HEK293 (cell line): ENCODE results near the gene SDR42E1.
A peak's percentile ranks its signal among the peaks of the same experiment; 100 is the strongest.

Source experiments
- CTCF ChIA-PET: fragments of 350-600 bp; formaldehyde crosslinking; extraction: SDS; loops from one replicate; lab custom pipeline; 2021; ENCODE audit warnings: antibody characterized with exemption; lab: Yijun Ruan, JAX
- POLR2A ChIA-PET: fragments of 300-600 bp; formaldehyde crosslinking; extraction: SDS; loops from one replicate; lab custom pipeline; 2020; ENCODE audit warnings: antibody characterized with exemption, inconsistent platforms; lab: Yijun Ruan, JAX
- H3K27ac ChIP-seq: fragments of 200-500 bp; sonication (Bioruptor generic); 2 replicates; pipeline ENCODE4 v1.5.1; 2014; ENCODE audit warnings: low read depth, low read length, control low read depth, inconsistent platforms; ENCODE audit errors: extremely low read depth
- H3K36me3 ChIP-seq, 2 experiments: fragments of 200-500 bp in 1 of 2; sonication (Bioruptor generic) in 1 of 2; 1 replicate in 1 of 2; 2 replicates in 1 of 2; pipeline ENCODE4 v1.5.1; 2014 to 2017; ENCODE audit warnings: inconsistent platforms in 2 of 2, low read length in 2 of 2; ENCODE audit not compliant: control insufficient read depth in 2 of 2, insufficient read depth in 1 of 2
- H3K4me1 ChIP-seq: fragments of 200-500 bp; sonication (Bioruptor generic); 2 replicates; pipeline ENCODE4 v1.5.1; 2014; ENCODE audit warnings: mild to moderate bottlenecking, low read length, inconsistent platforms; ENCODE audit not compliant: control insufficient read depth, insufficient read depth
- H3K4me3 ChIP-seq: 2 replicates; pipeline ENCODE4 v1.5.1; 2011; ENCODE audit warnings: low read depth, mild to moderate bottlenecking, control low read depth, low read length, moderate library complexity
- H3K9me3 ChIP-seq: fragments of 200-500 bp; sonication (Bioruptor generic); 2 replicates; pipeline ENCODE4 v1.5.1; 2014; ENCODE audit warnings: low read depth, low read length, inconsistent platforms; ENCODE audit not compliant: control insufficient read depth, insufficient read depth
- AEBP2 ChIP-seq: fragments of 450-650 bp; formaldehyde crosslinking; IDR thresholded peaks from 2 replicates; pipeline ENCODE4 v1.5.1; 2016; ENCODE audit warnings: missing biosample characterization, missing genetic modification characterization, borderline replicate concordance
- SALL2 ChIP-seq: fragments of 450-650 bp; formaldehyde crosslinking; IDR thresholded peaks from 2 replicates; pipeline ENCODE4 v1.5.0; 2017; ENCODE audit warnings: missing biosample characterization, mild to moderate bottlenecking, missing genetic modification characterization, borderline replicate concordance
- SETDB1 ChIP-seq: IDR thresholded peaks from one replicate; pipeline ENCODE4 v1.6.1; 2017; ENCODE audit warnings: mild to moderate bottlenecking, low read length, moderate library complexity, mixed read lengths; ENCODE audit not compliant: insufficient read length
- ZFP3 ChIP-seq: fragments of 450-650 bp; formaldehyde crosslinking; IDR thresholded peaks from 2 replicates; pipeline ENCODE4 v1.5.1; 2016; ENCODE audit warnings: low read depth, missing biosample characterization, missing genetic modification characterization
- ZFP41 ChIP-seq: fragments of 450-650 bp; formaldehyde crosslinking; IDR thresholded peaks from 2 replicates; pipeline ENCODE4 v1.5.1; 2016; ENCODE audit warnings: missing biosample characterization, missing genetic modification characterization, borderline replicate concordance
- ZFP69B ChIP-seq: fragments of 450-650 bp; formaldehyde crosslinking; IDR thresholded peaks from 2 replicates; pipeline ENCODE4 v1.5.1; 2016; ENCODE audit warnings: missing biosample characterization, missing genetic modification characterization
- ZNF302 ChIP-seq: fragments of 450-650 bp; formaldehyde crosslinking; IDR thresholded peaks from 2 replicates; pipeline ENCODE4 v1.5.1; 2016; ENCODE audit warnings: missing biosample characterization, missing genetic modification characterization, low read depth
- ZNF311 ChIP-seq: fragments of 450-650 bp; formaldehyde crosslinking; IDR thresholded peaks from 2 replicates; pipeline ENCODE4 v1.5.1; 2017; ENCODE audit warnings: missing biosample characterization, missing genetic modification characterization, borderline replicate concordance
- ZNF324 ChIP-seq: fragments of 450-650 bp; formaldehyde crosslinking; IDR thresholded peaks from 2 replicates; pipeline ENCODE4 v1.5.1; 2016; ENCODE audit warnings: missing biosample characterization, missing genetic modification characterization
- ZNF391 ChIP-seq: fragments of 450-650 bp; formaldehyde crosslinking; IDR thresholded peaks from 2 replicates; pipeline ENCODE4 v1.5.1; 2016; ENCODE audit warnings: low read depth, missing biosample characterization, missing genetic modification characterization, borderline replicate concordance
- ZNF416 ChIP-seq: fragments of 450-650 bp; formaldehyde crosslinking; IDR thresholded peaks from 2 replicates; pipeline ENCODE4 v1.5.1; 2016; ENCODE audit warnings: missing biosample characterization, missing genetic modification characterization
- ZNF514 ChIP-seq: fragments of 450-650 bp; formaldehyde crosslinking; IDR thresholded peaks from 2 replicates; pipeline ENCODE4 v1.5.1; 2016; ENCODE audit warnings: missing biosample characterization, missing genetic modification characterization
- ZNF521 ChIP-seq: fragments of 450-650 bp; formaldehyde crosslinking; IDR thresholded peaks from 2 replicates; pipeline ENCODE4 v1.5.1; 2017; ENCODE audit warnings: missing biosample characterization, mild to moderate bottlenecking, missing genetic modification characterization
- ZNF555 ChIP-seq: fragments of 450-650 bp; formaldehyde crosslinking; conservative IDR thresholded peaks from 2 replicates; pipeline ENCODE4 v1.5.1; 2017; ENCODE audit warnings: missing biosample characterization, mild to moderate bottlenecking, missing genetic modification characterization, inconsistent platforms
- ZNF561 ChIP-seq: fragments of 450-650 bp; IDR thresholded peaks from 2 replicates; pipeline ENCODE4 v1.5.1; 2018; ENCODE audit warnings: missing biosample characterization, missing genetic modification characterization, borderline replicate concordance
- ZNF585B ChIP-seq: fragments of 450-650 bp; formaldehyde crosslinking; IDR thresholded peaks from 2 replicates; pipeline ENCODE4 v1.5.1; 2016; ENCODE audit warnings: missing biosample characterization, missing genetic modification characterization
- ZNF626 ChIP-seq: fragments of 450-650 bp; sonication (Bioruptor Pico); formaldehyde crosslinking; IDR thresholded peaks from 2 replicates; pipeline ENCODE4 v1.5.1; 2018; ENCODE audit warnings: missing biosample characterization, missing genetic modification characterization, inconsistent platforms
- ZNF639 ChIP-seq: fragments of 450-650 bp; formaldehyde crosslinking; IDR thresholded peaks from 2 replicates; pipeline ENCODE4 v1.5.1; 2016; ENCODE audit warnings: missing biosample characterization, missing genetic modification characterization
- ZNF670 ChIP-seq: fragments of 450-650 bp; formaldehyde crosslinking; IDR thresholded peaks from 2 replicates; pipeline ENCODE4 v1.5.1; 2016; ENCODE audit warnings: missing biosample characterization, missing genetic modification characterization, low read depth
- ZNF777 ChIP-seq: fragments of 450-650 bp; formaldehyde crosslinking; IDR thresholded peaks from 2 replicates; pipeline ENCODE4 v1.5.1; 2017; ENCODE audit warnings: missing biosample characterization, missing genetic modification characterization, borderline replicate concordance
- ZSCAN16 ChIP-seq: fragments of 450-650 bp; formaldehyde crosslinking; IDR thresholded peaks from 2 replicates; pipeline ENCODE4 v1.5.1; 2016; ENCODE audit warnings: missing biosample characterization, missing genetic modification characterization
- TF ChIP-seq, protein P1 (sequence below): fragments of 450-650 bp; formaldehyde crosslinking; IDR thresholded peaks from 2 replicates; pipeline ENCODE4 v1.5.1; 2016; ENCODE audit warnings: missing biosample characterization, missing genetic modification characterization
- TF ChIP-seq, protein P2 (sequence below): fragments of 450-650 bp; formaldehyde crosslinking; IDR thresholded peaks from 2 replicates; pipeline ENCODE4 v1.5.1; 2017; ENCODE audit warnings: missing biosample characterization, missing genetic modification characterization
- TF ChIP-seq, protein P3 (sequence below): fragments of 450-650 bp; formaldehyde crosslinking; conservative IDR thresholded peaks from 2 replicates; pipeline ENCODE4 v1.5.1; 2016; ENCODE audit warnings: low read depth, missing biosample characterization, missing genetic modification characterization
- TF ChIP-seq, protein P4 (sequence below): fragments of 450-650 bp; formaldehyde crosslinking; IDR thresholded peaks from 2 replicates; pipeline ENCODE4 v1.5.1; 2016; ENCODE audit warnings: missing biosample characterization, missing genetic modification characterization

The SDR42E1 gene

DNA sequence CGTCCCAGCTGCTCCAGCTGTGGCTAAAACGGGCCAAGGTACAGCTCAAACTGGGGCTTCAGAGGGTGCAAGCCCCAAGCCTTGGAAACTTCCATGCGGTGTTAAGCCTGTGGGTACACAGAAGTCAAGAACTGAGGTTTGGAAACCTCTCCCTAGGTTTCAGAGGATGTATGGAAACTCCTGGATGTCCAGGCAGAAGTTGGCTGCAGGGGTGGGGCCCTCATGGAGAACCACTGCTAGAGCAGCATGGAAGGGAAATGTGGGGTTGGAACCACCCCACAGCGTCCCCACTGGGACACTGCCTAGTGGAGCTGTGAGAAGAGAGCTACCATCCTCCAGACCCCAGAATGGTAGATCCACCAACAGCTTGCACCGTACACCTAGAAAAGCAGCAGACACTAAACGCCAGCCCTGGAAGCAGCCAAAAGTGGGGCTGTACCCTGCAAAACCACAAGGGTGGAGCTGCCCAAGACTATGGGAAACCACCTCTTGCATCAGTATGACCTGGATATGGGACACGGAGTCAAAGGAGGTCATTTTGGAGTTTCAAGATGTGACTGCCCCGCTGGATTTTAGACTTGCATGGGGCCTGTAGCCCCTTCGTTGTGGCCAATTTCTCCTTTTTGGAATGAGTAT, 2.2 kb downstream of the SDR42E1 start:
- H3K36me3 ChIP-seq, result no peaks in the 10 kb centered on the region
- ChIA-PET POLR2A (no interaction called here), CTCF (no interaction called here)
- TF ChIP-seq ZNF777 (tag by site-specific recombination), result no peak
- TF ChIP-seq ZNF514 (tag by site-specific recombination), result no peak
- TF ChIP-seq ZNF416 (tag by site-specific recombination), result no peak
- TF ChIP-seq ZNF670 (tag by site-specific recombination), result no peak
- TF ChIP-seq ZNF521 (tag by site-specific recombination), result no peak
- no peak for TF ChIP-seq SALL2 (tag by site-specific recombination)
- peak; percentile 84 for TF ChIP-seq SETDB1
- no peak for TF ChIP-seq ZFP41
- no peak for TF ChIP-seq ZNF555 (tag by site-specific recombination)
- TF ChIP-seq ZNF639 (tag by site-specific recombination), result no peak
- TF ChIP-seq ZNF626, result 0 out of 2 replicates have a peak, but pooled peaks have one; percentile 13
- TF ChIP-seq, protein P1, sequence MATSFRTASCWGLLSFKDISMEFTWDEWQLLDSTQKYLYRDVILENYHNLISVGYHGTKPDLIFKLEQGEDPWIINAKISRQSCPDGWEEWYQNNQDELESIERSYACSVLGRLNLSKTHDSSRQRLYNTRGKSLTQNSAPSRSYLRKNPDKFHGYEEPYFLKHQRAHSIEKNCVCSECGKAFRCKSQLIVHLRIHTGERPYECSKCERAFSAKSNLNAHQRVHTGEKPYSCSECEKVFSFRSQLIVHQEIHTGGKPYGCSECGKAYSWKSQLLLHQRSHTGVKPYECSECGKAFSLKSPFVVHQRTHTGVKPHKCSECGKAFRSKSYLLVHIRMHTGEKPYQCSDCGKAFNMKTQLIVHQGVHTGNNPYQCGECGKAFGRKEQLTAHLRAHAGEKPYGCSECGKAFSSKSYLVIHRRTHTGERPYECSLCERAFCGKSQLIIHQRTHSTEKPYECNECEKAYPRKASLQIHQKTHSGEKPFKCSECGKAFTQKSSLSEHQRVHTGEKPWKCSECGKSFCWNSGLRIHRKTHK (tag by site-specific recombination), result no peak
- no peak for TF ChIP-seq ZNF311
- no peak for TF ChIP-seq ZNF302 (tag by site-specific recombination)
- no peak for TF ChIP-seq AEBP2 (tag by site-specific recombination)
- TF ChIP-seq ZNF324 (tag by site-specific recombination), result no peak
- TF ChIP-seq ZNF391, result no peak
- TF ChIP-seq ZSCAN16 (tag by site-specific recombination), result no peak
- no peak for TF ChIP-seq ZNF561
- TF ChIP-seq, protein P2, sequence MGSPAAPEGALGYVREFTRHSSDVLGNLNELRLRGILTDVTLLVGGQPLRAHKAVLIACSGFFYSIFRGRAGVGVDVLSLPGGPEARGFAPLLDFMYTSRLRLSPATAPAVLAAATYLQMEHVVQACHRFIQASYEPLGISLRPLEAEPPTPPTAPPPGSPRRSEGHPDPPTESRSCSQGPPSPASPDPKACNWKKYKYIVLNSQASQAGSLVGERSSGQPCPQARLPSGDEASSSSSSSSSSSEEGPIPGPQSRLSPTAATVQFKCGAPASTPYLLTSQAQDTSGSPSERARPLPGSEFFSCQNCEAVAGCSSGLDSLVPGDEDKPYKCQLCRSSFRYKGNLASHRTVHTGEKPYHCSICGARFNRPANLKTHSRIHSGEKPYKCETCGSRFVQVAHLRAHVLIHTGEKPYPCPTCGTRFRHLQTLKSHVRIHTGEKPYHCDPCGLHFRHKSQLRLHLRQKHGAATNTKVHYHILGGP, result no peak
- 0 out of 2 replicates have a peak, but pooled peaks have one; percentile 26 for TF ChIP-seq ZNF585B (tag by site-specific recombination)
- H3K27ac ChIP-seq, result no peak overlapping the region
- no peaks in the 10 kb centered on the region for H3K4me1 ChIP-seq
- no peak overlapping the region for H3K4me3 ChIP-seq
- no peaks in the 10 kb centered on the region for H3K9me3 ChIP-seq

GRCh38 chr16:82007189-82007588, 4.1 kb downstream of the SDR42E1 start:
- Histone ChIP-seq H3K4me1 (no peaks in the 10 kb centered on the region), H3K36me3 (no peaks in the 10 kb centered on the region), H3K9me3 (no peaks in the 10 kb centered on the region), H3K4me3 (no peak overlapping the region), H3K27ac (no peak overlapping the region)
- ChIA-PET CTCF (interaction anchor here (1.4 kb wide), 1 partner anchor 10 kb away, joined by 5 read pairs; no protein-coding TSS in a partner anchor), POLR2A (no interaction called here)
- TF ChIP-seq, protein P3, sequence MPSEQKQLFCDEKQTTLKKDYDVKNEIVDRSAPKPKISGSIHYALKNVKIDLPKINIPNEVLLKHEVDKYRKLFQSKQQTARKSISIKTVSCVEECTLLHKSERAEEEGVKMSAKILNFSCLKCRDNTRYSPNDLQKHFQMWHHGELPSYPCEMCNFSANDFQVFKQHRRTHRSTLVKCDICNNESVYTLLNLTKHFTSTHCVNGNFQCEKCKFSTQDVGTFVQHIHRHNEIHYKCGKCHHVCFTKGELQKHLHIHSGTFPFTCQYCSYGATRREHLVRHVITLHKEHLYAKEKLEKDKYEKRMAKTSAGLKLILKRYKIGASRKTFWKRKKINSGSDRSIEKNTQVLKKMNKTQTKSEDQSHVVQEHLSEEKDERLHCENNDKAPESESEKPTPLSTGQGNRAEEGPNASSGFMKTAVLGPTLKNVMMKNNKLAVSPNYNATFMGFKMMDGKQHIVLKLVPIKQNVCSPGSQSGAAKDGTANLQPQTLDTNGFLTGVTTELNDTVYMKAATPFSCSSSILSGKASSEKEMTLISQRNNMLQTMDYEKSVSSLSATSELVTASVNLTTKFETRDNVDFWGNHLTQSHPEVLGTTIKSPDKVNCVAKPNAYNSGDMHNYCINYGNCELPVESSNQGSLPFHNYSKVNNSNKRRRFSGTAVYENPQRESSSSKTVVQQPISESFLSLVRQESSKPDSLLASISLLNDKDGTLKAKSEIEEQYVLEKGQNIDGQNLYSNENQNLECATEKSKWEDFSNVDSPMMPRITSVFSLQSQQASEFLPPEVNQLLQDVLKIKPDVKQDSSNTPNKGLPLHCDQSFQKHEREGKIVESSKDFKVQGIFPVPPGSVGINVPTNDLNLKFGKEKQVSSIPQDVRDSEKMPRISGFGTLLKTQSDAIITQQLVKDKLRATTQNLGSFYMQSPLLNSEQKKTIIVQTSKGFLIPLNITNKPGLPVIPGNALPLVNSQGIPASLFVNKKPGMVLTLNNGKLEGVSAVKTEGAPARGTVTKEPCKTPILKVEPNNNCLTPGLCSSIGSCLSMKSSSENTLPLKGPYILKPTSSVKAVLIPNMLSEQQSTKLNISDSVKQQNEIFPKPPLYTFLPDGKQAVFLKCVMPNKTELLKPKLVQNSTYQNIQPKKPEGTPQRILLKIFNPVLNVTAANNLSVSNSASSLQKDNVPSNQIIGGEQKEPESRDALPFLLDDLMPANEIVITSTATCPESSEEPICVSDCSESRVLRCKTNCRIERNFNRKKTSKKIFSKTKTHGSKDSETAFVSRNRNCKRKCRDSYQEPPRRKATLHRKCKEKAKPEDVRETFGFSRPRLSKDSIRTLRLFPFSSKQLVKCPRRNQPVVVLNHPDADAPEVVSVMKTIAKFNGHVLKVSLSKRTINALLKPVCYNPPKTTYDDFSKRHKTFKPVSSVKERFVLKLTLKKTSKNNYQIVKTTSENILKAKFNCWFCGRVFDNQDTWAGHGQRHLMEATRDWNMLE (tag by site-specific recombination), result no peak
- TF ChIP-seq ZFP3 (tag by site-specific recombination) (no peak), ZFP69B (tag by site-specific recombination) (no peak)
- TF ChIP-seq, protein P4, sequence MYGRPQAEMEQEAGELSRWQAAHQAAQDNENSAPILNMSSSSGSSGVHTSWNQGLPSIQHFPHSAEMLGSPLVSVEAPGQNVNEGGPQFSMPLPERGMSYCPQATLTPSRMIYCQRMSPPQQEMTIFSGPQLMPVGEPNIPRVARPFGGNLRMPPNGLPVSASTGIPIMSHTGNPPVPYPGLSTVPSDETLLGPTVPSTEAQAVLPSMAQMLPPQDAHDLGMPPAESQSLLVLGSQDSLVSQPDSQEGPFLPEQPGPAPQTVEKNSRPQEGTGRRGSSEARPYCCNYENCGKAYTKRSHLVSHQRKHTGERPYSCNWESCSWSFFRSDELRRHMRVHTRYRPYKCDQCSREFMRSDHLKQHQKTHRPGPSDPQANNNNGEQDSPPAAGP (tag by site-specific recombination), result no peak
